Transverse colon (tissue), 4 donors: ENCODE results near the gene PTPRC.

Source experiments
- CTCF ChIP-seq, 5 experiments: fragments of 200-600 bp in 3 of 5; fragments of 450-650 bp in 2 of 5; sonication (generic) in 3 of 5; IDR thresholded peaks; 1 replicate in 2 of 5; 2 replicates in 3 of 5; pipeline ENCODE4 v1.5.1; 2016 to 2017; ENCODE audit warnings: antibody characterized with exemption in 5 of 5, inconsistent platforms in 3 of 5, mild to moderate bottlenecking in 2 of 5, moderate library complexity in 1 of 5
- POLR2A ChIP-seq: fragments of 450-650 bp; IDR thresholded peaks from one replicate; pipeline ENCODE4 v1.6.1; 2016; ENCODE audit warnings: antibody characterized with exemption, mild to moderate bottlenecking, moderate library complexity
- POLR2AphosphoS5 ChIP-seq, 3 donors: sonication (generic); formaldehyde crosslinking; IDR thresholded peaks; one replicate each; pipeline ENCODE4 v1.6.1; 2016; ENCODE audit warnings: antibody characterized with exemption in 3 of 3

GRCh38 chr1:198771563-198772153 lies 132.8 kb downstream of the PTPRC start:
- TF ChIP-seq POLR2A (no peak), CTCF (IDR thresholded peaks at IDR 0.05) (peak in 4 of 5 experiments; percentile 28 to 42 (median 38)), POLR2AphosphoS5 (IDR thresholded peaks at IDR 0.05) (no peak)
